WI38 (cell line): ENCODE measurements around the gene NUBP1.
"Not testable (repeated sequence)": the region's sequence is repeated elsewhere in the genome, so short reads cannot be mapped to it uniquely, and the experiment has no call there.

ENCODE experiments used
- H3K4me3 ChIP-seq: 2 replicates; pipeline ENCODE4 v1.5.1; 2011; ENCODE audit warnings: low read depth, mild to moderate bottlenecking, control low read depth, low read length
- TF ChIP-seq, protein P1 (sequence below): IDR thresholded peaks from 2 replicates; pipeline ENCODE4 v1.5.1; 2012; ENCODE audit warnings: low read depth, mild to moderate bottlenecking, control low read depth, low read length

Gene NUBP1

DNA sequence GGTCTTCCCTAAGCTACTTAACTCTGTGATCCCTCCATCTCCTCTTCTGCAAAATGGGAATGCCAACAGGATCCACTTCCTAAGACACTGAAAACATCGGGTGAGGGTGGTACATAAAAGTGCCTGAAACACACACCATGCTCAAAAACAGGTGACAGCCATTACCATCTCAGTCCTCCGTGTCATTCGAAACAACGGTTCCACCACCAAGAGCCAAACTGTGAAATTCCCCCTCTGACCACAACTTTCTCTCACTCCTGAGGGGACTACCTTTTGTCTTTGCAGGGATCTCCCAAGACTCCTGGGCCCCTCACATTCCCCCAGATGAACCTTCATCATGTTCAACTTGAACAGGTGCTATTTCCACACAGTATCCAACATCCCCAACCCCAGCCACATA, 37.0 kb downstream of the NUBP1 start:
- TF ChIP-seq, protein P1, sequence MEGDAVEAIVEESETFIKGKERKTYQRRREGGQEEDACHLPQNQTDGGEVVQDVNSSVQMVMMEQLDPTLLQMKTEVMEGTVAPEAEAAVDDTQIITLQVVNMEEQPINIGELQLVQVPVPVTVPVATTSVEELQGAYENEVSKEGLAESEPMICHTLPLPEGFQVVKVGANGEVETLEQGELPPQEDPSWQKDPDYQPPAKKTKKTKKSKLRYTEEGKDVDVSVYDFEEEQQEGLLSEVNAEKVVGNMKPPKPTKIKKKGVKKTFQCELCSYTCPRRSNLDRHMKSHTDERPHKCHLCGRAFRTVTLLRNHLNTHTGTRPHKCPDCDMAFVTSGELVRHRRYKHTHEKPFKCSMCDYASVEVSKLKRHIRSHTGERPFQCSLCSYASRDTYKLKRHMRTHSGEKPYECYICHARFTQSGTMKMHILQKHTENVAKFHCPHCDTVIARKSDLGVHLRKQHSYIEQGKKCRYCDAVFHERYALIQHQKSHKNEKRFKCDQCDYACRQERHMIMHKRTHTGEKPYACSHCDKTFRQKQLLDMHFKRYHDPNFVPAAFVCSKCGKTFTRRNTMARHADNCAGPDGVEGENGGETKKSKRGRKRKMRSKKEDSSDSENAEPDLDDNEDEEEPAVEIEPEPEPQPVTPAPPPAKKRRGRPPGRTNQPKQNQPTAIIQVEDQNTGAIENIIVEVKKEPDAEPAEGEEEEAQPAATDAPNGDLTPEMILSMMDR = no peak
- H3K4me3 ChIP-seq = no peak overlapping the region

DNA sequence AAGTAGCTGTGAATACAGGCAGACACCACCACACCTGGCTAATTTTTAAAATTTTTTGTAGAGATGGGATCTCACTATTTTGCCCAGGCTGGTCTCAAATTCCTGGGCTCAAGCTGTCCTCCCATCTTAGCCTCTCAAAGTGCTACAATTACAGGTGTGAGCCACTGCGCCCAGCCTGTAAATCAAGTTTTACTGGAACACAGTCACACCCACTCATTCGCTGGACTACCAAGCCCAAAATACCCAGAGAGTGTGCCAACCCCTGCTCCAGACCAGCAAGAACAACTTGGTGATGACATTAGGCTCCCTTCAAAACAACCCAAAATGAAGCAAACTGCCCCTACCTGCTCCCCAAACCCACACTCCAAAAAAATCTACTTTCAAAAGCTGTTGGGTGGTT, 39.0 kb downstream of the NUBP1 start:
- H3K4me3 ChIP-seq = no peak overlapping the region
- TF ChIP-seq, protein P1 = no peak

DNA sequence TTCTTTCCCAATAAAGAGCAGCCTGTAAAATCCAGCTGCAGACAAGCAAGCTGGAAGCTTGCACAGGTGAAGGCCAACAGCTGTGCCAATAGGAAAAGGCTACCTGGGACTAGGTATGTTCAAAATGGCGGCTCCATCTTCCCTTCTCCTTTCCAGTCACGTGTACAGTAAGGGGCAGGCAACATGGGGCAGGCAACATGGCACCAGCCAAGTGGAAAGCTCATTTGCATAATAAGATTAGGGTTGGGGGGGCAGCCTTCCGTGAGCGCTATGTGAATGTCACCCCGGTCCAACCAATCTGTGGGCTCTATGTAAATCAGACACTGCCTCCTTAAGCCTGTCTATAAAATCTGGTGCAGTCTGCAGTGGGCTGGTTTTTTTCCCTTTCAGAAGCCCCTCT, 43.7 kb downstream of the NUBP1 start:
- H3K4me3 ChIP-seq = no peak overlapping the region
- TF ChIP-seq, protein P1 = no peak

DNA sequence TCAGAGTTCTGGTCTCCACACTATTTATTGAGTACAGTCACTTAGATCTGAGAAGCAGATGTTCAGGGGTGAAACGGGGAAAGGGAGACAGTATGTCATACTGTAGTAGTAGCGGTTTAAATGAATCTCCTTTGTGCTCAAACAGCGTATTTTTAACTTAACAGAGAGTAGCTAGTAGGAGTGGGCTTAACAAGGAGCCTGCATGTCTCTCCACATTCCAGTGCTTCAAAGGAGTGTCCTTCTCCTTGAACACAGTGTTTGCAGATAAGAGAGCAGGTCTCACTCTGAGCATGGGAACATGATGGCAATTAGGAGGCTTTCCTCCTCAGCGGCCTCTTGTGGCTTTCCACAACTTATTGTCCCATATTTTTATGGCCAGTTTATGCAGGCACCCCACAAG, 45.0 kb downstream of the NUBP1 start:
- H3K4me3 ChIP-seq = not testable (repeated sequence)

DNA sequence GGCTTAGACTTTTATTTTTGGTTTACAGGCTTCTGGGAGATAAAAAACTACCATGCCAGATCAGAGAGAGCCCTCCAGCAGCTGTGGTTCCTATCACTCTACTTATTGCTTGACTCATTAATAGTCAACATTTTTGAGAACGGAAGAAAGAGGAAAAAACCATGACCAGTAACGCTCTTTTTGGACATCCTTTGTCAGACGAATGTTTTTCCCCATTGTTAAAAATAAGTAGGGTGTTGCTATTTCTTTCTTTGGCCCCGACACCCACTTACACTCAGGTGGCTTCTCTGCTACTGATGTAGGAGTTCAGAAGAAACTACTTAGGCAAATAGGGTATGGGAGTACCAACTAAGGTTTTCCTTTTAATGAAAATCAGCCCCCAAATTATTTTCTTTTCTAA, 47.4 kb downstream of the NUBP1 start:
- no peak overlapping the region for H3K4me3 ChIP-seq
- TF ChIP-seq, protein P1 = no peak

DNA sequence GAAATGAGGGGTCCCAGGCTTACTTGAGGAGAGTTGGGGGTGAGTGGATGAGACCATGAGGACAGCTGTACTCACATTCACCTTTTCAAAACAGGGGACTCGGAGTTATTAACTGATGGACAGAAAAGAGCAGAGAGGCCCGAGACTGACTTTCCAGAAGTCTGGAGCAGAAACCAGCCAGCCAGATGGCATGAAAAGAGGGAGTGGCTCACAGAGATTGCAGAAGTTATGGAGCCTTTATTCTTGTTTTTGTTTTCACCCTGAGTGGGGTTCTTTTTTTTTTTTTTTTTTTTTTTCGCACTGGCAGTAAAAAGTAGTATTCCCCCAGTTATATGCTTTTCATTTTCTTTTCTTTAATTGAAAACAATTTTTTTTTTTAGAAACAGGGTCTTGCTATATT, 56.1 kb downstream of the NUBP1 start:
- TF ChIP-seq, protein P1 = no peak
- H3K4me3 ChIP-seq = no peak overlapping the region

DNA sequence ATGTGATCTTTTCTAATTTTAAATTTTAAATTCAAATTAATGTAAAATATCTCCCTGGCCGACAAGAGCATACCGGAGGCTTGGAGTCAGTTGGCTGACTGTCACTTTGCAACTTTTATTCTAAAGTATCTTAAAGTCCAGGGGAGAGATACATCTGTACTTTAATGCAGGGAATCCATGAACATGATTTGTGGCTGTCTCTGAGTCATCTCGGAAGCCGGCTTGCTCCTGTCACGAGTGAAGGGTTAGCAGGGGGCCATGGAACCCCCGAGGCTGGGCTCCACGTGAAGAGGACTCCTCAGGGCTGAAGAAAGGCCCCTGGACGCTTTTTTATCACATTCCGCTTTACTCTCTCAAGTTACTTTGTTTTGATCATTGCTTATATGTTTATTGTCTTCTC, 61.7 kb downstream of the NUBP1 start:
- no peak overlapping the region for H3K4me3 ChIP-seq
- TF ChIP-seq, protein P1 = no peak

DNA sequence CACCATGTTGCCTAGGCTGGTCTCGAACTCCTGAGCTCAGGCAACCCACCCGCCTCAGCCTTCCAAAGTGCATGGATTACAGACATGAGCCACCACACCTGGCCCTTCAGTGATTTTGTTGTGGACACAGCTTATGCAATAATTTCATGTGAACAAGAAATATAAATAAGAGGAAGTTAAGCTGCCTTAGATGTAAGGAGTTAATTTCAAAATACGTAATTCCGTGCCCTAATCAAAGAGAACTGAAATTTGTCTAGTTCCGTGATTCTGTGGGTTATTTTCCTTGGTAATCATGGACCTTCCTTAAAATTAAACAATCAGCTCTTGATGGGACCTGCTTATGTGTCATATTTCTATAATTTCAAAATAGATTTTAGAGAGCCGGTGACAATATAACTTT, 63.1 kb downstream of the NUBP1 start:
- H3K4me3 ChIP-seq = no peak overlapping the region
- TF ChIP-seq, protein P1 = no peak
